GM12865 (cell line): ENCODE data around the gene RASA3.

Experiments
- DNase-seq: peaks from one replicate; pipeline ENCODE4 v3.0.0; 2010; ENCODE audit warnings: low read depth
- H3K4me3 ChIP-seq: 2 replicates; pipeline ENCODE4 v1.5.1; 2011; ENCODE audit warnings: mild to moderate bottlenecking, low read depth, low read length, control low read depth
- TF ChIP-seq, protein P1 (sequence below): IDR thresholded peaks from 2 replicates; pipeline ENCODE4 v1.5.1; 2011; ENCODE audit warnings: low read length, control low read depth, low read depth, inconsistent platforms; ENCODE audit not compliant: insufficient read depth; ENCODE audit errors: missing control alignments

Gene RASA3

DNA sequence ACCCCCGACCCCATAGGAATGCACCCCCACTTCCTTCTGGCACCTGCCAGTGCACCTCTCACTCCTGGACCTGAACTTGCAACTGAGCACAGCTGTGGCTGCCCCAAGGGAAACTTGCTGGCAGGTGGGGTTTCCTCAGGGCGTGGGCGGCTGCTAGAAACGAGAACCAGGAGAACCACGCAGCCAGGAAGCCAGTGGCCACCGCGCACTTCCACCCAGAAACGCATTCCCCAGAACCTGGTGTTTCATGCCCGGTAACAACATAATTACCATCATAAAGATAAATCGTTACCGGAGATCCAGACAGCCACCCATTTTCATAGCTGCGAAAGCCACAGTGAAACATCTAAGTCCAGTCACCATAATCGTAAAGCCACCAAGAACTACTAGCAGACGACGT is 83.4 kb downstream of the RASA3 start:
- peak; percentile 81 for DNase-seq
- H3K4me3 ChIP-seq, result no peak overlapping the region
- TF ChIP-seq, protein P1, sequence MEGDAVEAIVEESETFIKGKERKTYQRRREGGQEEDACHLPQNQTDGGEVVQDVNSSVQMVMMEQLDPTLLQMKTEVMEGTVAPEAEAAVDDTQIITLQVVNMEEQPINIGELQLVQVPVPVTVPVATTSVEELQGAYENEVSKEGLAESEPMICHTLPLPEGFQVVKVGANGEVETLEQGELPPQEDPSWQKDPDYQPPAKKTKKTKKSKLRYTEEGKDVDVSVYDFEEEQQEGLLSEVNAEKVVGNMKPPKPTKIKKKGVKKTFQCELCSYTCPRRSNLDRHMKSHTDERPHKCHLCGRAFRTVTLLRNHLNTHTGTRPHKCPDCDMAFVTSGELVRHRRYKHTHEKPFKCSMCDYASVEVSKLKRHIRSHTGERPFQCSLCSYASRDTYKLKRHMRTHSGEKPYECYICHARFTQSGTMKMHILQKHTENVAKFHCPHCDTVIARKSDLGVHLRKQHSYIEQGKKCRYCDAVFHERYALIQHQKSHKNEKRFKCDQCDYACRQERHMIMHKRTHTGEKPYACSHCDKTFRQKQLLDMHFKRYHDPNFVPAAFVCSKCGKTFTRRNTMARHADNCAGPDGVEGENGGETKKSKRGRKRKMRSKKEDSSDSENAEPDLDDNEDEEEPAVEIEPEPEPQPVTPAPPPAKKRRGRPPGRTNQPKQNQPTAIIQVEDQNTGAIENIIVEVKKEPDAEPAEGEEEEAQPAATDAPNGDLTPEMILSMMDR, result no peak

DNA sequence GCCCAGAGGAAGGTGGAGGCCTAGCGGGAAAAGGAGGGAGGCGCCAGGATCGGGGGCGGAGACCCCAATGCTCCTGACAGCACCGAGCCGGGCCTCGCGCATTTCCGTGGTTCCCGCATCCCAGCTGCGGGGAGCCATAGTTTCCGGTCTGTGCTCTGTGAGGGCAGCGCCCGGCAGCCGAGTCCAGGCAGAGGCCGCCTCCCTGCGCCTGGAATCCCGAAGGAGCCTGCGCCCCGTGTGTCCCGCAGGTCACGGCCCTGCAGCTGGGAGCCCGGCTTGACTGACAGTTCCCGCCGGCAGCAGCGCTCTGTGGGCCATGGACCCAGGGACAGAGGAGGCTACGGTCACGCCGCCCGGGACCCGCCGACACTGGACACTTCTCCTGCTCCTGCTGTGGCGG is 84.0 kb downstream of the RASA3 start:
- TF ChIP-seq, protein P1, result no peak
- H3K4me3 ChIP-seq, result no peak overlapping the region
- DNase-seq, result no peak

DNA sequence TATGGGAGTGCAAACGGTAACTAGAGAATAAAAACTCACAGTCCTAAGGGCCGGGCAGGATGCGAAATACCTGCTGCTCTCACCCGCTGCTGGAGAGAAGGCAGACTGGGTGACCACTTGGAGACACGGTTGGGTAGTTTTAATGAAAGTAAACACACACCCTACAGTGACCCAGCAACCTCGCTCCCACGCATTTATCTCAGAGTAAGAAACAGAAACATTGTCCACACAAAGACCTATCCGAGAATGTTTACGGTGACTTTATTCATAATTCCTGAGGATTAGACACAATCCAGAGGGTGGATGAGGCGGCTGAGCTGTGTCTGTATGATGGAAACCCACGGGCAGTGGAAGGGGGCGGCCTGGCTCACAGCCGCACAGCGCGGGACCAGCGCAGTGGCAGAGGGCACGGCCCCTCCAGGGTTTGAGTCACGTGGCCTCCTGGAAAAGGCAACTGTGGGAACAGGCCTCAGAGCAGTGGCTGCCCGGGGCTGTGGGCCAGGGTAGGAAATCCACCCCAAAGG is 85.0 kb downstream of the RASA3 start:
- TF ChIP-seq, protein P1, result no peak
- DNase-seq, result peak; percentile 89

DNA sequence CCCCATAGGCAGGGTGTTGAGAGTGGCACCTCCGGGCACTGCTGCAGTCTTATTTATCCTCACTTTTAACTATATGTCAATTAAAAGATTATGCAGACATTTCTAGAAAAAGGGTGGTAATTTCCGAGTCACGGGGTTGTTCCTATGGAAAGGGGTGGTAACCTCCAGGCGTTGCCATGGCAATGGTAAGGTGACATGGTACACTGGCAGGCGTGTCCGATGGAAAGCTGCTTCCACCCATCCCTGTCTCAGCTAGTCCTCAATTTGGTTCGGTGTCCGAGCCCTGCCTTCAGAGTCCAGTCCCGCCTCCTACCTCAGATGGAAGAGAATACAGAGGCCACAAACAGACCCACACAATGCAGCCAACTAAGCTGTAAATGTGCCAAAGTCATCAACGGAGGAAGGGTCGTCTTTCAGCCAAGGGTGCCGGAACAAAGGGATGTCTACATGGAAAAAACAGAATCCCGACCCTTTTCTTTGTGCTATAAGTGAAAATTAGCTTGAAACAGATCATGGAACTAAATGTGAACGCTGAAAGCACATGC is 85.9 kb downstream of the RASA3 start:
- no peak for DNase-seq

More for the DNA sequence above, 85.0 kb downstream of the RASA3 start:
- no peak overlapping the region for H3K4me3 ChIP-seq

DNA sequence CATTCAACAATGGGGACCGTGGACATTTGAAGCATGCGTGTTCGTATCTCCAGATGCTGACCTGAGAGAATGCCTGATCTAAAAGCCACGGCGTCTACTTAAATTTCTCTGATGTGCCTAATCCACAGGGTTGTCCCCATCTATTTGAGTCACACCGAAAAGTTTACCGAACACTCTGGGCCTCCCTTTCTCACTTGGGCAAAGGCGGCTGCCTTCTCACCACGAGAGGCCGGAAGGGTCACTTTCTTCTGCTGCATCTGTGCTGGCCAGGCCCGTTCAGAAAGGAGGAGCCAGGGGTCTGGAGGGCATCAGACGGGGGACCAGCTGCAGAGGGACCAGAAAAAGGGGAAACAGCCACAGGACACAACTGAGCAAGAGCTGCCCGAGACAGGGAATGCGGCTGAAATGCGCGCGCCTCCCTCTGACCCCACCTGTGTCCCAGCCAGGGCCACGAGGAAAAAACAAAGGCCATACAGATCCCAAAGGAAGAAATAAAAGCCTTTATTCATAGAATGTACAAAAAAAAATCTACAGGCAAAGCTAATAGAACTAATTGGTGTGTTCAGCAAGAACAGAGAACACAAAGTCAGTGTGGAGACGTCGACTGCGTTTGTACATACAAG is 87.2 kb downstream of the RASA3 start:
- no peak for DNase-seq

More for the DNA sequence above, 85.9 kb downstream of the RASA3 start:
- TF ChIP-seq, protein P1, result no peak
- H3K4me3 ChIP-seq, result no peak overlapping the region

DNA sequence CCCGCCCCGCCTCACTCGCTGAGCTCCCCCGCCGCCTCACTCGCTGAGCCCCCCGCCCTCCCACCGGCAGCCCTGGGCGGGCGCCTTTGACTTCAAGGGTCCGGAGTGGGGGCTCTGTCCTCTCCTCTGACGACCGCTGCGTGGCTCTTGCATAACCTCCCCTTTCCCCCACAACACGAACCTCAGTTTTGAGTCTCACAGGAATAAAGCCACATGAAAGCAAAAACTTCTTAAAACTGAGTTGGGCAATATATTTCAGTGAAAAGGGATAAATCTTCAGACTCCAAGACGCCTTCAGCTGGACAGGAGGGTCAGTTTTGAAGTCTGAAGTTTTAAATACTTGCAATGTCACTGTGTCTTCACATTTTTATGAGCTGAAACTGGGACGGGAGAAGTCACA is 87.9 kb downstream of the RASA3 start:
- no peak overlapping the region for H3K4me3 ChIP-seq
- TF ChIP-seq, protein P1, result no peak
- no peak for DNase-seq

More for the DNA sequence above, 87.2 kb downstream of the RASA3 start:
- TF ChIP-seq, protein P1, result no peak
- no peak overlapping the region for H3K4me3 ChIP-seq
